ENCODE results near the gene SORBS2. TPM values are rescaled to one million over a fixed set of nuclear protein-coding genes. Genes with fewer than 3 reads are reported as not detected.

Gene SORBS2
- total RNA-seq, 4 donors from 2014 or later = 33.4 to 286 (median 47.6) TPM

DNA sequence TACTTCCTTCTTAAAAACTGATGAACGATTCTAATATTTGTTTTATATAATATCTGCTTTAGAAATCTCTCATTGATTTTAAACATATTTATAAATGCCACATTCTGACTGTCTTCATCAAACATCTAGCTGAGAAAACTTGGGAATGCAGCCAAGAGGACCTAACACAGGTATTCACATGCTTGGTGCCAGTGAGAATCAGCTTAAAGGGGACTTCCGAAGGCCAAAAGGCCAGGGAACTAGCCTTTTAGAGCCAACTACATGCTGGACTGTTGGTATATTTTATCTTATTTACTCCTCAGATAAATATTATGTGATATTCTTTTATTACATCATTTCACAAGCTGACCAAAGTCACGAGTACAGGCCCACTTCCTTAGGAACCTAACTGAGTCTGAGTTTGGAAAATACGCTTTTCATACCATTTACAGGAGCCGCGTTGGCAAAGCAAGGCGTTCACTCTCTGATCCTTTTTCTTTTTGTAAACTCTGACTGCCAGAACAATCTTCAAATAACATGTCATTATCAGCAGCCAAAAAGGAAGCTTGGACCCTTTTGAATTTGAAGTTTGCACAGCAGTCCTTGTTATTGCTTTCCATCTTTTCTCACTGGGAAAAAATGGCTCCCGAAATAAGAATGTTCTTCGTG, 235.6 kb downstream of the SORBS2 start:
- Histone ChIP-seq H3K36me3 (no peaks in the 10 kb centered on the region), H3K4me1 (peaks cover 0 to 5% (median 5%) of the 10 kb centered on the region in 3 donors), H3K9me3 (no peaks in the 10 kb centered on the region), H3K27ac (peak overlapping the region; percentile 8 to 77 (median 77)), H3K4me3 (no peak overlapping the region), H3K27me3 (no peaks in the 10 kb centered on the region)
- no peak for DNase-seq
- WGBS, 2 donors = 65 to 68% methylated on average over 9 of the region's 9 CpGs
- TF ChIP-seq, protein P1, sequence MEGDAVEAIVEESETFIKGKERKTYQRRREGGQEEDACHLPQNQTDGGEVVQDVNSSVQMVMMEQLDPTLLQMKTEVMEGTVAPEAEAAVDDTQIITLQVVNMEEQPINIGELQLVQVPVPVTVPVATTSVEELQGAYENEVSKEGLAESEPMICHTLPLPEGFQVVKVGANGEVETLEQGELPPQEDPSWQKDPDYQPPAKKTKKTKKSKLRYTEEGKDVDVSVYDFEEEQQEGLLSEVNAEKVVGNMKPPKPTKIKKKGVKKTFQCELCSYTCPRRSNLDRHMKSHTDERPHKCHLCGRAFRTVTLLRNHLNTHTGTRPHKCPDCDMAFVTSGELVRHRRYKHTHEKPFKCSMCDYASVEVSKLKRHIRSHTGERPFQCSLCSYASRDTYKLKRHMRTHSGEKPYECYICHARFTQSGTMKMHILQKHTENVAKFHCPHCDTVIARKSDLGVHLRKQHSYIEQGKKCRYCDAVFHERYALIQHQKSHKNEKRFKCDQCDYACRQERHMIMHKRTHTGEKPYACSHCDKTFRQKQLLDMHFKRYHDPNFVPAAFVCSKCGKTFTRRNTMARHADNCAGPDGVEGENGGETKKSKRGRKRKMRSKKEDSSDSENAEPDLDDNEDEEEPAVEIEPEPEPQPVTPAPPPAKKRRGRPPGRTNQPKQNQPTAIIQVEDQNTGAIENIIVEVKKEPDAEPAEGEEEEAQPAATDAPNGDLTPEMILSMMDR (IDR thresholded peaks at IDR 0.05) = no peak
- TF ChIP-seq POLR2A (IDR thresholded peaks at IDR 0.05) = no peak
- intact Hi-C loops (cut with DNase I) = no loop called here

DNA sequence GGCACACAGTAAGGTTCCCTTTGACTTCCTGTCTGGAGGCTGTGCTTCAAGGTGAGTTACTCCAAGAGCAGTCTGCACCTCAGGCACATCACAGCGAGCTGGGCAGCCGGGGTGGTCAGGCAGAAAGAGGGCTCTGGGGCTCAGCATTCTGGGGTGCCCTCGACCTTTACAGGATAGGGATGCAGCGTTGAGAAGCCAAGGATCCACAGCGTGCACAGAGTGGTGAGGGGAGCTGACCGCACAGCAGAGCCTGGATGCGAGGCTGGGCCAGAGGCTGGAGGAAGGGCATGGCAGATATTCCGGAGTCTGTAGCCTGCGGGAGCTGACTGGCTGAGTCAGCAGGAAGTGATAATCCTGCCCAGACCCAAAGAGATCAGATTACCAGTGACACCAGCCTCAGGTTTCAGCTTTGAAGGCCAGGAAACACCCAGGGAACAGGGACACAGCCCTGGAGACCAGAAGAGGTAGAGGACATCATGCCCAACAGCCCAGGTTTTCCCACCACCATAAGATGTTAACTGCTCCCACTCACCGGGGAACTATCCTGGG, 238.3 kb downstream of the SORBS2 start:
- H3K9me3 ChIP-seq = no peaks in the 10 kb centered on the region
- 55 to 60% methylated on average over 8 to 10 of the region's 10 CpGs for WGBS, 2 donors

DNA sequence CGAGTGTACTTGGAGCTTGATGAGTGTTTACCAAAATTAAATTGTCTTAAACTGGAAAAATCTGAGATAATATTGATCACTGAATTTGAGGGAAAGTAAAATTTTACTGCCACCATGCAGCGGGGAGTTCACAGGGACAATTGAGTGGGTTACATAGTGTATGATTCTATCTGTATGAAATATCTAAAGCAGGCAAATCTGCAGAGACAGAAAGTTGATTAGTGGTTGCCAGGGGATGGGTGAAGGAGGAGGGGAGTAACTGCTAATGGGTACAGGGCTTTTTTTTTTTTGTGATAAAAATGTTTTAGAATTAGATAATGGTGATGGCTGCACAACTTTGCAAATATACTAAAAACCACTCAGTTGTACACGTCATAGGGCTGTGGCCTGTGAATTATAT, 241.3 kb downstream of the SORBS2 start:
- DNase-seq = no peak
- 78 to 89% methylated on average over 3 of the region's 3 CpGs for WGBS, 2 donors
- Histone ChIP-seq H3K36me3 (no peaks in the 10 kb centered on the region), H3K4me3 (no peak overlapping the region), H3K27me3 (no peaks in the 10 kb centered on the region), H3K9me3 (no peaks in the 10 kb centered on the region), H3K4me1 (peaks cover 0 to 35% (median 19%) of the 10 kb centered on the region in 3 donors), H3K27ac (peak overlapping the region in 3 of 4 donors; percentile 47 to 89 (median 84))
- intact Hi-C loops (cut with DNase I) = no loop called here
- no peak for TF ChIP-seq POLR2A (IDR thresholded peaks at IDR 0.05)
- TF ChIP-seq, protein P1 (IDR thresholded peaks at IDR 0.05) = no peak

More for the DNA sequence above, 238.3 kb downstream of the SORBS2 start:
- intact Hi-C loops (cut with DNase I) = no loop called here
- no peak for DNase-seq
- Histone ChIP-seq H3K36me3 (no peaks in the 10 kb centered on the region), H3K4me3 (no peak overlapping the region), H3K4me1 (peaks cover 0 to 5% (median 5%) of the 10 kb centered on the region in 3 donors), H3K27me3 (no peaks in the 10 kb centered on the region), H3K27ac (peak overlapping the region in 3 of 4 donors; percentile 16 to 46 (median 20))
- TF ChIP-seq, protein P1 (IDR thresholded peaks at IDR 0.05) = no peak
- TF ChIP-seq POLR2A (IDR thresholded peaks at IDR 0.05) = no peak

DNA sequence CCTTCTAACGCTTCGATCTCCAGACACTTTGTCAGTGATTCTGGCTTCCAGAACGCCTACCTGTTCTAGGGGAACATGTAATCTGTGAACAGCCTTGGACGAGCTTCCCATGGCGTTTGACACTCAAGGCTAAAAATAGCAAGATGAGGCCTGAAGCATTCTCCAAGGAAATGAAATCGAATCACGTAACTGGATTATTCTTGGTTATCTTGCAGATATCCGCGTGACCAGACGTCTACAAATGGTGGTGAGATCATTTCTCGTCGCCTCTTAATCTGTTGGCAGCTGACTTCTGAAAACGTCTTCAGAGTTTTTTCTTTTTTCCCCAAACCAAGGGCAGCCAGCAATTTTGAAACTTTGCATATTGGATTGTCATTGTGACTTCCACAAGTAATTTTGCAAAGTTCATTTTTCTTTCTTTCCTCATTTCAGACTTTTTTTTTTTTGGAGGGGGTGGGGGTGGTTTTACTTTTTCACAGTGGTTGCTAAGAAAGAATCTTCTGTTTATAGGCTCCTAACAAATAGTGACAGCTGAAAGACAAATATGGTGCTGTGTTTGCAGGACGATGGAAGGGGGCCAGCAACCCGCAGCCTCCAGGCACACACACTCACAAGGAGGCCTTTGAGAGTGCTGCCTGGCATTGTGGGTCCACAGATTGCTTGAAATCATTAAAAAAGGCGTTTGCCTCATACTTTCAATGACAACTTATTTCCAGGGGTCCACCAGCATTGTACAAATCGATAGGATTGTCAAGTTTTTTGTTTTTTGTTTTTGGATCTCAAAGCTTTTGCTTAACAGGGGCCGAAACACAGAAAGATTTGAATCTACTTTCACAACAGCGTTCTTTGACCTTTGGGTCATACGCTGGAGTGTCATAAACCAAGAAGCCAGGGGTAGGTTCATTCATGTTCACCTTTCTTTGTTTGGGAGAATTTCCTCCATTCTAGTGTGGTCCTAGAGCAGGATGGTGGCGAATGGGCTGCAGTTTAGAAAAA, 244.3 kb downstream of the SORBS2 start:
- intact Hi-C loops (cut with DNase I) = no loop called here
- Histone ChIP-seq H3K9me3 (peaks cover 0 to 6% (median 0%) of the 10 kb centered on the region in 3 donors), H3K27me3 (no peaks in the 10 kb centered on the region), H3K4me1 (peaks cover 0 to 38% (median 19%) of the 10 kb centered on the region in 3 donors), H3K4me3 (peak overlapping the region in 1 of 4 donors; percentile 35), H3K27ac (peak overlapping the region; percentile 51 to 90 (median 86)), H3K36me3 (no peaks in the 10 kb centered on the region)
- 35 to 47% methylated on average over 18 to 21 of the region's 21 CpGs for WGBS, 2 donors
- TF ChIP-seq, protein P1 (IDR thresholded peaks at IDR 0.05) = no peak
- no peak for TF ChIP-seq POLR2A (IDR thresholded peaks at IDR 0.05)
- no peak for DNase-seq
